Duodenal mucosa (tissue), 2 donors: ENCODE measurements around the gene GYPB.
"Not testable (repeated sequence)": the region's sequence is repeated elsewhere in the genome, so short reads cannot be mapped to it uniquely, and the experiment has no call there.

Source experiments
- H3K27ac ChIP-seq: one replicate; pipeline ENCODE4 v1.7.0; 2013; ENCODE audit warnings: low read depth, low read length
- H3K27me3 ChIP-seq, 2 donors: one replicate each; pipeline ENCODE4 v1.7.0; 2013; ENCODE audit warnings: low read length in 2 of 2, control low read depth in 1 of 2; ENCODE audit not compliant: insufficient read depth in 2 of 2, control insufficient read depth in 1 of 2
- H3K36me3 ChIP-seq, 2 donors: one replicate each; pipeline ENCODE4 v1.7.0; 2013; ENCODE audit warnings: low read length in 2 of 2, control low read depth in 1 of 2; ENCODE audit not compliant: insufficient read depth in 2 of 2, control insufficient read depth in 1 of 2
- H3K4me1 ChIP-seq, 2 donors: one replicate each; pipeline ENCODE4 v1.7.0; 2013; ENCODE audit warnings: low read length in 2 of 2, control low read depth in 1 of 2; ENCODE audit not compliant: insufficient read depth in 2 of 2, control insufficient read depth in 1 of 2
- H3K4me3 ChIP-seq, 2 donors: one replicate each; pipeline ENCODE4 v1.7.0; 2013; ENCODE audit warnings: low read length in 2 of 2, low read depth in 1 of 2
- H3K9ac ChIP-seq, 2 donors: one replicate each; pipeline ENCODE4 v1.7.0; 2013; ENCODE audit warnings: low read length in 2 of 2, low read depth in 1 of 2
- H3K9me3 ChIP-seq, 2 donors: one replicate each; pipeline ENCODE4 v1.7.0; 2013; ENCODE audit warnings: low read length in 2 of 2, control low read depth in 1 of 2; ENCODE audit not compliant: control insufficient read depth in 1 of 2

The GYPB gene

GRCh38 chr4:144014808-144015207, 4.4 kb downstream of the GYPB start:
- Histone ChIP-seq H3K4me3 (no peak overlapping the region), H3K9ac (no peak overlapping the region), H3K4me1 (no peaks in the 10 kb centered on the region), H3K27me3 (no peaks in the 10 kb centered on the region), H3K9me3 (no peaks in the 10 kb centered on the region), H3K27ac (no peak overlapping the region), H3K36me3 (no peaks in the 10 kb centered on the region)

GRCh38 chr4:144008602-144009001, 10.6 kb downstream of the GYPB start:
- H3K4me3 ChIP-seq, H3K27me3 ChIP-seq, H3K9me3 ChIP-seq, H3K4me1 ChIP-seq, H3K36me3 ChIP-seq, H3K27ac ChIP-seq, H3K9ac ChIP-seq: not testable (repeated sequence)

GRCh38 chr4:144007960-144008359, 11.2 kb downstream of the GYPB start:
- not testable (repeated sequence) for H3K4me1 ChIP-seq

GRCh38 chr4:144006200-144006803, 12.9 kb downstream of the GYPB start:
- H3K4me1 ChIP-seq, H3K9ac ChIP-seq, H3K9me3 ChIP-seq, H3K36me3 ChIP-seq, H3K4me3 ChIP-seq, H3K27me3 ChIP-seq, H3K27ac ChIP-seq: not testable (repeated sequence)

More at GRCh38 chr4:144007960-144008359, 11.2 kb downstream of the GYPB start:
- not testable (repeated sequence) for H3K27me3 ChIP-seq, H3K27ac ChIP-seq, H3K9me3 ChIP-seq, H3K9ac ChIP-seq, H3K36me3 ChIP-seq, H3K4me3 ChIP-seq

GRCh38 chr4:144005558-144005953, 13.6 kb downstream of the GYPB start:
- not testable (repeated sequence) for H3K36me3 ChIP-seq, H3K4me3 ChIP-seq, H3K27me3 ChIP-seq, H3K9ac ChIP-seq, H3K27ac ChIP-seq, H3K4me1 ChIP-seq, H3K9me3 ChIP-seq

- not testable (repeated sequence) for H3K4me1 ChIP-seq, H3K27ac ChIP-seq, H3K27me3 ChIP-seq, H3K9ac ChIP-seq, H3K4me3 ChIP-seq, H3K9me3 ChIP-seq, H3K36me3 ChIP-seq
Observed at GRCh38 chr4:144004868-144005557, 14.2 kb downstream of the GYPB start.

- not testable (repeated sequence) for H3K27ac ChIP-seq, H3K36me3 ChIP-seq, H3K4me1 ChIP-seq, H3K4me3 ChIP-seq, H3K9ac ChIP-seq, H3K9me3 ChIP-seq, H3K27me3 ChIP-seq
Observed at GRCh38 chr4:144003890-144004265, 15.3 kb downstream of the GYPB start.

- not testable (repeated sequence) for H3K9ac ChIP-seq, H3K27me3 ChIP-seq, H3K4me3 ChIP-seq, H3K4me1 ChIP-seq, H3K36me3 ChIP-seq, H3K9me3 ChIP-seq, H3K27ac ChIP-seq
Observed at GRCh38 chr4:144003205-144003889, 15.8 kb downstream of the GYPB start.

GRCh38 chr4:144000331-144000995, 18.7 kb downstream of the GYPB start:
- not testable (repeated sequence) for H3K27ac ChIP-seq, H3K4me1 ChIP-seq, H3K9ac ChIP-seq, H3K4me3 ChIP-seq, H3K9me3 ChIP-seq, H3K27me3 ChIP-seq, H3K36me3 ChIP-seq

GRCh38 chr4:143996193-143996592, 23.0 kb downstream of the GYPB start:
- H3K9ac ChIP-seq, H3K4me3 ChIP-seq, H3K36me3 ChIP-seq, H3K9me3 ChIP-seq, H3K27me3 ChIP-seq, H3K4me1 ChIP-seq, H3K27ac ChIP-seq: not testable (repeated sequence)
